Measurements from ENCODE around the gene ZNF286A. TPM values are rescaled to one million over a fixed set of nuclear protein-coding genes. Genes with fewer than 3 reads are reported as not detected.
"Not testable (repeated sequence)": the region's sequence is repeated elsewhere in the genome, so short reads cannot be mapped to it uniquely, and the experiment has no call there.

ZNF286A gene
- total and polyA plus RNA-seq, 11 donors = 8.2 to 14.0 (median 11.4) TPM

DNA sequence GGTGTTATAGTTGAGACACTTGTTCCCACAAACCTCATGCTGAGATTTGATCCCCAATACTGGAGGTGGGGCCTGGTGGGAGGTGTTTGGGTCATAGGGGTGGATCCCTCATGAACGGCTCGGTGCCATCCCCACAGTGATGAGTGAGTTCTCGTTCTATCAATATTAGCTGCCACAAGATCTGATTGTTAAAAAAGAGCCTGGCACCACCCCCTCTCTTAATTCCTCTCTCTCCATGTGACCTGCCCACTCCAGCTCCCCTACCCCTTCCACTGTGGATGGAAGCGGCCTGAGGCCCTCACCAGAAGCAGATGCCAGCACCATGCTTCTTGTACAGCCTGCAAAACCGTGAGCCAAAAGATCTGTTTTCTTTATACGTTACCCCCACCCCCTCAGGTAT lies 46.6 kb upstream of the ZNF286A start:
- 84 to 93% (median 90%) methylated on average over 6 of the region's 6 CpGs for WGBS, 4 donors
- TF ChIP-seq POLR2A (IDR thresholded peaks at IDR 0.05) = no peak
- no peaks in the 10 kb centered on the region for H3K36me3 ChIP-seq
- no peak for DNase-seq
- peak overlapping the region in 1 of 12 donors; percentile 87 for H3K27ac ChIP-seq
- H3K9me3 ChIP-seq = no peaks in the 10 kb centered on the region
- intact Hi-C loops (cut with DNase I) = no loop called here
- H3K27me3 ChIP-seq = no peaks in the 10 kb centered on the region
- ATAC-seq = no peak
- no peak overlapping the region for H3K4me3 ChIP-seq
- peaks cover 0 to 45% (median 22%) of the 10 kb centered on the region in 12 donors for H3K4me1 ChIP-seq

DNA sequence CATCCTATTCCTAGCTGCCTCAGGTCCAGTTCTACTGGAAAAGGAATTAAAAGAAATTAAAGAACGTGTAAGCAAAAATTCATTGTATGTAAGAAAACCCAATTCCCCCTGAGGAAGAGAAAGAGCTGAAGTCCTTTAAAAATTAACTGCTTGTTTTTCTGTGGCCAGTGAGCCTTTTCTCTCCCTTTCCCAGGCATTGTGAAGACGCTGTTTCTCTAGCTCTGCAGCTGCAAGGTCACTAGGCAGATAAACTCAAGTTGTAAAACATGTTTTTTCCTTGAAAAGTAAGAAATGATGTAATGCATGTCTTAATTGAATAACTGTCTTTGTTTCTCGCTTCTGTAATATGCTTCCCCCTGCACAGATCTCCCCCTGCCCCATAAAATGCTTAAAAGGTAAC lies 45.2 kb upstream of the ZNF286A start:
- peaks cover 0 to 40% (median 20%) of the 10 kb centered on the region in 12 donors for H3K4me1 ChIP-seq
- H3K9me3 ChIP-seq; DNase-seq; H3K27me3 ChIP-seq; intact Hi-C loops (cut with DNase I); H3K36me3 ChIP-seq; ATAC-seq; H3K4me3 ChIP-seq: not testable (repeated sequence)
- WGBS, 4 donors = 70 to 80% (median 73%) methylated on average over 3 of the region's 3 CpGs
- peak overlapping the region in 1 of 12 donors; percentile 19 for H3K27ac ChIP-seq

DNA sequence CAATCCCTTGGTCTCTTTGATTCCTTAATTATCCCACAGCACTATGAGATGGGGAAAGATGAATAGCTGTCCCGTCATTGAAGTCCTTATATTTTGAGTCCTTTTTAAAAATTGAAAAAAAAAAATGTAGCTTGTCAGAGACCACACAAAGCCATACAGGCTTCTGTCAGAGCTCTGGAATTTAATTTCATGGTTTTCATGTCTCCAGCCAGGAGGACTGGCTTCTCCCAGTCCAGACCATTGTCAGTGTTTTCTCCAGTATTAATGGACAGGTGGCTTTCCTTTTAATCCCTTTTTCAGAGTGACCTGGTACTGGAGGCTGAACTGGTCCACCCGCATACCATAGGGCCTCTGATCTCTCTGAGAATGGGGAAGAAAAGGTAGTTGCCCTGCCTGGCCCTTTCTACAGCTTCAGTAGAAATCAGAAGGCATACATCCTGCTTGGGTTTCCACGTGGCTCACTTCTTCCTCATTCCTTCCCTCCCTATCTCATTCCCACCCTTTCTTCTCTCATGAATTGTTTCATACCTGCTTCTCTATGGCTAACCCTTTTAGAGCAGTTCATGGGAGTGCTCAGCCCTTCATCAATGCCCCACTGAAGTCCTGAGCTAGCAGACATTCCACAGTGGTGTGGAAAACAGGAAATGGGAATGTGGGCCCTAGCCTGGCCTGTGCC lies 44.5 kb upstream of the ZNF286A start:
- no peak for ATAC-seq
- 63 to 74% (median 68%) methylated on average over 3 of the region's 3 CpGs for WGBS, 4 donors
- H3K27ac ChIP-seq = peak overlapping the region in 3 of 12 donors; percentile 6 to 19 (median 15)
- H3K36me3 ChIP-seq = no peaks in the 10 kb centered on the region
- TF ChIP-seq, protein P1, sequence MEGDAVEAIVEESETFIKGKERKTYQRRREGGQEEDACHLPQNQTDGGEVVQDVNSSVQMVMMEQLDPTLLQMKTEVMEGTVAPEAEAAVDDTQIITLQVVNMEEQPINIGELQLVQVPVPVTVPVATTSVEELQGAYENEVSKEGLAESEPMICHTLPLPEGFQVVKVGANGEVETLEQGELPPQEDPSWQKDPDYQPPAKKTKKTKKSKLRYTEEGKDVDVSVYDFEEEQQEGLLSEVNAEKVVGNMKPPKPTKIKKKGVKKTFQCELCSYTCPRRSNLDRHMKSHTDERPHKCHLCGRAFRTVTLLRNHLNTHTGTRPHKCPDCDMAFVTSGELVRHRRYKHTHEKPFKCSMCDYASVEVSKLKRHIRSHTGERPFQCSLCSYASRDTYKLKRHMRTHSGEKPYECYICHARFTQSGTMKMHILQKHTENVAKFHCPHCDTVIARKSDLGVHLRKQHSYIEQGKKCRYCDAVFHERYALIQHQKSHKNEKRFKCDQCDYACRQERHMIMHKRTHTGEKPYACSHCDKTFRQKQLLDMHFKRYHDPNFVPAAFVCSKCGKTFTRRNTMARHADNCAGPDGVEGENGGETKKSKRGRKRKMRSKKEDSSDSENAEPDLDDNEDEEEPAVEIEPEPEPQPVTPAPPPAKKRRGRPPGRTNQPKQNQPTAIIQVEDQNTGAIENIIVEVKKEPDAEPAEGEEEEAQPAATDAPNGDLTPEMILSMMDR (IDR thresholded peaks at IDR 0.05) = no peak
- no peak for TF ChIP-seq POLR2A (IDR thresholded peaks at IDR 0.05)
- no peaks in the 10 kb centered on the region for H3K27me3 ChIP-seq
- H3K4me1 ChIP-seq = peaks cover 0 to 40% (median 20%) of the 10 kb centered on the region in 12 donors
- intact Hi-C loops (cut with DNase I) = no loop called here
- no peak overlapping the region for H3K4me3 ChIP-seq
- DNase-seq = no peak
- no peaks in the 10 kb centered on the region for H3K9me3 ChIP-seq

DNA sequence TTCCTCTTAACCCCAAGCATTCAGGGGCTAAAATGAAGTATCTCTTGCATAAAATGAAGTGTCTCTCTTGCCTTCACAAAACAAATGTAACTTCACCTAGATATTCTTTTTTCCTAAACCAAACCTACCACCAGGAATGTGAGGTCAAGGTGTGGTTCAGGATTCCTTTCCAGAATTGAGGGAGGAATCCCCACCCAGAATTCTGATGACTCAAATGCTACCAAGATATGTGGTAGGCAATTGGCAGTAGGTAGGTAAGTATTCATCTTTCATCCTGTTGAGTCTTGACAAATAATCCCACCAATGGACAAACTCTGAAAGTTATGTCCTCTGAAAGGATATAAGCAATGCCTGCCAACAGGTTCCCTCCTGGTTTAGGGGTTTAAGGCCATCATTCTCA lies 41.7 kb upstream of the ZNF286A start:
- DNase-seq (no peak), ATAC-seq (no peak)
- Histone ChIP-seq H3K36me3 (no peaks in the 10 kb centered on the region), H3K4me3 (no peak overlapping the region), H3K27me3 (no peaks in the 10 kb centered on the region), H3K4me1 (peaks cover 0 to 28% (median 13%) of the 10 kb centered on the region in 12 donors), H3K9me3 (no peaks in the 10 kb centered on the region), H3K27ac (peak overlapping the region in 2 of 12 donors; percentile 78 to 86)
- intact Hi-C loops (cut with DNase I) = no loop called here
- TF ChIP-seq, protein P1 (IDR thresholded peaks at IDR 0.05) = no peak
- no peak for TF ChIP-seq POLR2A (IDR thresholded peaks at IDR 0.05)

DNA sequence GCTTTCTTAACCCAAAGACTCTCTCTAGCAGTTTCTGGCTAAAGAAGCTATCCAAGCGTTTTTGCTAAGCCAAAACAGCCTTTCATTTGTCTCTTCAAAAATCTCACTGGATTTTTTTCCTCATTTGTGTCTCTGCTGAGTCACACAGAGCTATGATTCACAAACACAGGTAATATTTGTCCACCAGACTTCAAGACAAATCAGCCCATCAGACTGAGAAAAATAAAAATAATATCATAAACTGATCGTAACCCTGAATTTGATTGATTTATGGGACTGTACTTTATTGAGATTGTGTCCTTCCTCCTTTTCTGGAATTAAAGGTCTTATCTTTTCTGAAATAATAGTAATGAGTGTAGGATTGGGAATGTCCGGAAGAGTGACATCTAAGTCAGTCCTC lies 41.3 kb upstream of the ZNF286A start:
- Histone ChIP-seq H3K36me3 (no peaks in the 10 kb centered on the region), H3K27ac (peak overlapping the region in 4 of 12 donors; percentile 19 to 86 (median 81)), H3K27me3 (no peaks in the 10 kb centered on the region), H3K9me3 (no peaks in the 10 kb centered on the region), H3K4me3 (no peak overlapping the region), H3K4me1 (peaks cover 0 to 32% (median 14%) of the 10 kb centered on the region in 12 donors)
- no peak for DNase-seq
- TF ChIP-seq, protein P1 (IDR thresholded peaks at IDR 0.05) = no peak
- no peak for TF ChIP-seq POLR2A (IDR thresholded peaks at IDR 0.05)
- intact Hi-C loops (cut with DNase I) = no loop called here
- WGBS, 4 donors = 94 to 99% (median 96%) methylated on average over 3 of the region's 3 CpGs
- no peak for ATAC-seq

Measured in heart left ventricle (tissue), 16 donors.